ENCODE data around the gene MOB3A.

GRCh38 chr19:2039089-2039958 is 56.8 kb downstream of the MOB3A start:
- TF ChIP-seq, protein P1, sequence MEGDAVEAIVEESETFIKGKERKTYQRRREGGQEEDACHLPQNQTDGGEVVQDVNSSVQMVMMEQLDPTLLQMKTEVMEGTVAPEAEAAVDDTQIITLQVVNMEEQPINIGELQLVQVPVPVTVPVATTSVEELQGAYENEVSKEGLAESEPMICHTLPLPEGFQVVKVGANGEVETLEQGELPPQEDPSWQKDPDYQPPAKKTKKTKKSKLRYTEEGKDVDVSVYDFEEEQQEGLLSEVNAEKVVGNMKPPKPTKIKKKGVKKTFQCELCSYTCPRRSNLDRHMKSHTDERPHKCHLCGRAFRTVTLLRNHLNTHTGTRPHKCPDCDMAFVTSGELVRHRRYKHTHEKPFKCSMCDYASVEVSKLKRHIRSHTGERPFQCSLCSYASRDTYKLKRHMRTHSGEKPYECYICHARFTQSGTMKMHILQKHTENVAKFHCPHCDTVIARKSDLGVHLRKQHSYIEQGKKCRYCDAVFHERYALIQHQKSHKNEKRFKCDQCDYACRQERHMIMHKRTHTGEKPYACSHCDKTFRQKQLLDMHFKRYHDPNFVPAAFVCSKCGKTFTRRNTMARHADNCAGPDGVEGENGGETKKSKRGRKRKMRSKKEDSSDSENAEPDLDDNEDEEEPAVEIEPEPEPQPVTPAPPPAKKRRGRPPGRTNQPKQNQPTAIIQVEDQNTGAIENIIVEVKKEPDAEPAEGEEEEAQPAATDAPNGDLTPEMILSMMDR (IDR thresholded peaks at IDR 0.05) = no peak
- TF ChIP-seq EZH2 (IDR thresholded peaks at IDR 0.05) = no peak

Data from neural progenitor cell (in vitro differentiated cells).